GM12891 (cell line): ENCODE measurements around the gene CDC37L1.

ENCODE experiments used
- POLR2A ChIP-seq: IDR thresholded peaks from 2 replicates; pipeline ENCODE4 v1.6.1; 2011; ENCODE audit warnings: low read depth, low read length, control low read depth
- POU2F2 ChIP-seq: IDR thresholded peaks from 2 replicates; pipeline ENCODE4 v1.6.1; 2011; ENCODE audit warnings: low read depth, mild to moderate bottlenecking, control low read depth, low read length, moderate library complexity
- TAF1 ChIP-seq: IDR thresholded peaks from 2 replicates; pipeline ENCODE4 v1.6.1; 2011; ENCODE audit warnings: low read depth, low read length, control low read depth

DNA sequence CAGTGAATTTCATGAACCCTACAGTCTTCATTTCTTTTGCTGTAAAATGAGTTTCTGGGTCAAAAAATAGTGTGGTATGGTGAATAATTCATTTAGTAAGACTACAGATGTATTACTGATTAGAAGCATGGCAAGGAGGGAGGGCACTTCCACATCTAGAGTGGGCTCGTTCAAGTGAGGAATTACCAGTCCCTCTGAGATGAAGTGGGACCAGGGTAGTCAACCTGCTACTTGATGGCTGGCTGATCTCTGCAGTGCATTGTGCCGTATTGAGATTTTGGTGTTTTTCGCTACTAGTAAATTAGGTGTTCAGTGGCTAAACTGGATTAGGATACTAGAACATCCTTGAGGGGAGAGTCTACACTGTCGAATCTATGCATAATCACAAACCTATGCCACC lies 10.8 kb downstream of the CDC37L1 start:
- TF ChIP-seq TAF1 (no peak), POU2F2 (no peak), POLR2A (no peak)
